ENCODE results near the gene PPIP5K1.

Gene PPIP5K1

DNA sequence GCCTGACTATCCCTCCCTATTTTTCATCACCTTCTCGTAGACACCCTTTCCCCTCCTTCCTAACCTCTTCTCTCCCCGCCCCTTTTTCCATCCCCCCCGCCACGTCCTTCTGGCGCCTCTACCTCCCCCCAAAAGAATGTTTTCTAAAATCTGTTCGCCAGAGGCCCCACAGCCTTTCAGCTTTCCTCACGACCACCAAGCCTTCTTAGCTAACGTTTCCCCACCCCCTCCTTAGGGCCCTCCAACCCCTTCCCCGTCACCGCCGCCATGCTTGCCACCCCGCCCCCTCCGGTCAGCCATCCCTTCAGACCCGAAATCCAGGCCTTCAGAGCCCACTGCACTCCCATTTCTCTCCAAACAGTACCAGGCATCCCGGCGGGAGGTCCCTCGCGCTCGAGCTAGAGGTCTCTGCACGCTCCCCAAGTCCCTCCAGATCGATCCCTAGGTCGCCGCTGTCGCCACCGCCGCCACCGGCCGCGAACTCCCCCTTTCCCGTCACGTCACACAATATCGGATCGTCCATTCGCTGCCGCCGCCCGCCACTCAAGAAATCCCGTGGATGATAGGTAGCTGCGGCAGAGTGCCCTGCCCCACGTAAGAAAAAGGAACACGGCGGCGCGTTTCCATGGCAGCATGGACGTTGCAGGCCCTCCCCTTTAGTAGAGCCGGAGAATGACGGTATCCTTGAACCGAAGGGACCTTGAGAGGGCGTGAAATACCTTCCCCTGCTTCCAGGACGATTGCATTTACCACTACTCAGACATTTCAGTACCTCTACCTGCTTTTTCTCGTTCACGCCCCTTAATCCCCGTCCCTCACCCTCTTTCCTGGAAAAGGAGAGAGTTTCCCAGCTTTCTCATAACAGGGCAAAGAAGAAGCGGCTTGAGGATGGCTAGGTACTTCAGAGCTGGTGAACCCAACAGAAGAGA, 97.1 kb downstream of the PPIP5K1 start, which contains the start of gene TP53BP1 (continued):
- TF ChIP-seq, protein P1, sequence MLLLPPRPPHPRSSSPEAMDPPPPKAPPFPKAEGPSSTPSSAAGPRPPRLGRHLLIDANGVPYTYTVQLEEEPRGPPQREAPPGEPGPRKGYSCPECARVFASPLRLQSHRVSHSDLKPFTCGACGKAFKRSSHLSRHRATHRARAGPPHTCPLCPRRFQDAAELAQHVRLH (tag by site-specific recombination; IDR thresholded peaks at IDR 0.05) = no peak; the same call in 1 of the 2 replicates
- TF ChIP-seq ZNF169 (tag by site-specific recombination; IDR thresholded peaks at IDR 0.05) (no peak), HOXD13 (CRISPR knock-in tag; IDR thresholded peaks at IDR 0.05; ENCODE audit: borderline replicate concordance) (no peak), ZBTB20 (tag by site-specific recombination; IDR thresholded peaks at IDR 0.05) (no peak), REPIN1 (tag by site-specific recombination; IDR thresholded peaks at IDR 0.05; ENCODE audit: low read depth) (no peak), ZNF785 (tag by site-specific recombination; IDR thresholded peaks at IDR 0.05) (no peak), SP3 (tag by site-specific recombination; IDR thresholded peaks at IDR 0.05) (peak; percentile 81), ZFHX2 (tag by site-specific recombination; conservative IDR thresholded peaks at IDR 0.05) (no peak), OSR2 (tag by site-specific recombination; IDR thresholded peaks at IDR 0.05) (no peak), ZNF202 (tag by site-specific recombination; IDR thresholded peaks at IDR 0.05; ENCODE audit: borderline replicate concordance) (no peak), SP2 (tag by site-specific recombination; IDR thresholded peaks at IDR 0.05) (peak; percentile 97), ZBTB17 (tag by site-specific recombination; IDR thresholded peaks at IDR 0.05) (peak; percentile 84), ZNF404 (tag by site-specific recombination; IDR thresholded peaks at IDR 0.05) (no peak), SALL2 (tag by site-specific recombination; IDR thresholded peaks at IDR 0.05; ENCODE audit: borderline replicate concordance) (no peak), ZNF274 (IDR thresholded peaks at IDR 0.05; ENCODE audit: low read length) (no peak), ZNF274 (tag by site-specific recombination; IDR thresholded peaks at IDR 0.05; ENCODE audit: borderline replicate concordance) (no peak)
- TF ChIP-seq, protein P2, sequence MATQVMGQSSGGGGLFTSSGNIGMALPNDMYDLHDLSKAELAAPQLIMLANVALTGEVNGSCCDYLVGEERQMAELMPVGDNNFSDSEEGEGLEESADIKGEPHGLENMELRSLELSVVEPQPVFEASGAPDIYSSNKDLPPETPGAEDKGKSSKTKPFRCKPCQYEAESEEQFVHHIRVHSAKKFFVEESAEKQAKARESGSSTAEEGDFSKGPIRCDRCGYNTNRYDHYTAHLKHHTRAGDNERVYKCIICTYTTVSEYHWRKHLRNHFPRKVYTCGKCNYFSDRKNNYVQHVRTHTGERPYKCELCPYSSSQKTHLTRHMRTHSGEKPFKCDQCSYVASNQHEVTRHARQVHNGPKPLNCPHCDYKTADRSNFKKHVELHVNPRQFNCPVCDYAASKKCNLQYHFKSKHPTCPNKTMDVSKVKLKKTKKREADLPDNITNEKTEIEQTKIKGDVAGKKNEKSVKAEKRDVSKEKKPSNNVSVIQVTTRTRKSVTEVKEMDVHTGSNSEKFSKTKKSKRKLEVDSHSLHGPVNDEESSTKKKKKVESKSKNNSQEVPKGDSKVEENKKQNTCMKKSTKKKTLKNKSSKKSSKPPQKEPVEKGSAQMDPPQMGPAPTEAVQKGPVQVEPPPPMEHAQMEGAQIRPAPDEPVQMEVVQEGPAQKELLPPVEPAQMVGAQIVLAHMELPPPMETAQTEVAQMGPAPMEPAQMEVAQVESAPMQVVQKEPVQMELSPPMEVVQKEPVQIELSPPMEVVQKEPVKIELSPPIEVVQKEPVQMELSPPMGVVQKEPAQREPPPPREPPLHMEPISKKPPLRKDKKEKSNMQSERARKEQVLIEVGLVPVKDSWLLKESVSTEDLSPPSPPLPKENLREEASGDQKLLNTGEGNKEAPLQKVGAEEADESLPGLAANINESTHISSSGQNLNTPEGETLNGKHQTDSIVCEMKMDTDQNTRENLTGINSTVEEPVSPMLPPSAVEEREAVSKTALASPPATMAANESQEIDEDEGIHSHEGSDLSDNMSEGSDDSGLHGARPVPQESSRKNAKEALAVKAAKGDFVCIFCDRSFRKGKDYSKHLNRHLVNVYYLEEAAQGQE (tag by site-specific recombination; IDR thresholded peaks at IDR 0.05) = no peak
- TF ChIP-seq, protein P3, sequence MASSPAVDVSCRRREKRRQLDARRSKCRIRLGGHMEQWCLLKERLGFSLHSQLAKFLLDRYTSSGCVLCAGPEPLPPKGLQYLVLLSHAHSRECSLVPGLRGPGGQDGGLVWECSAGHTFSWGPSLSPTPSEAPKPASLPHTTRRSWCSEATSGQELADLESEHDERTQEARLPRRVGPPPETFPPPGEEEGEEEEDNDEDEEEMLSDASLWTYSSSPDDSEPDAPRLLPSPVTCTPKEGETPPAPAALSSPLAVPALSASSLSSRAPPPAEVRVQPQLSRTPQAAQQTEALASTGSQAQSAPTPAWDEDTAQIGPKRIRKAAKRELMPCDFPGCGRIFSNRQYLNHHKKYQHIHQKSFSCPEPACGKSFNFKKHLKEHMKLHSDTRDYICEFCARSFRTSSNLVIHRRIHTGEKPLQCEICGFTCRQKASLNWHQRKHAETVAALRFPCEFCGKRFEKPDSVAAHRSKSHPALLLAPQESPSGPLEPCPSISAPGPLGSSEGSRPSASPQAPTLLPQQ (tag by site-specific recombination; IDR thresholded peaks at IDR 0.05) = no peak
- TF ChIP-seq, protein P4, sequence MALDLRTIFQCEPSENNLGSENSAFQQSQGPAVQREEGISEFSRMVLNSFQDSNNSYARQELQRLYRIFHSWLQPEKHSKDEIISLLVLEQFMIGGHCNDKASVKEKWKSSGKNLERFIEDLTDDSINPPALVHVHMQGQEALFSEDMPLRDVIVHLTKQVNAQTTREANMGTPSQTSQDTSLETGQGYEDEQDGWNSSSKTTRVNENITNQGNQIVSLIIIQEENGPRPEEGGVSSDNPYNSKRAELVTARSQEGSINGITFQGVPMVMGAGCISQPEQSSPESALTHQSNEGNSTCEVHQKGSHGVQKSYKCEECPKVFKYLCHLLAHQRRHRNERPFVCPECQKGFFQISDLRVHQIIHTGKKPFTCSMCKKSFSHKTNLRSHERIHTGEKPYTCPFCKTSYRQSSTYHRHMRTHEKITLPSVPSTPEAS (tag by site-specific recombination; IDR thresholded peaks at IDR 0.05) = no peak
- TF ChIP-seq, protein P5, sequence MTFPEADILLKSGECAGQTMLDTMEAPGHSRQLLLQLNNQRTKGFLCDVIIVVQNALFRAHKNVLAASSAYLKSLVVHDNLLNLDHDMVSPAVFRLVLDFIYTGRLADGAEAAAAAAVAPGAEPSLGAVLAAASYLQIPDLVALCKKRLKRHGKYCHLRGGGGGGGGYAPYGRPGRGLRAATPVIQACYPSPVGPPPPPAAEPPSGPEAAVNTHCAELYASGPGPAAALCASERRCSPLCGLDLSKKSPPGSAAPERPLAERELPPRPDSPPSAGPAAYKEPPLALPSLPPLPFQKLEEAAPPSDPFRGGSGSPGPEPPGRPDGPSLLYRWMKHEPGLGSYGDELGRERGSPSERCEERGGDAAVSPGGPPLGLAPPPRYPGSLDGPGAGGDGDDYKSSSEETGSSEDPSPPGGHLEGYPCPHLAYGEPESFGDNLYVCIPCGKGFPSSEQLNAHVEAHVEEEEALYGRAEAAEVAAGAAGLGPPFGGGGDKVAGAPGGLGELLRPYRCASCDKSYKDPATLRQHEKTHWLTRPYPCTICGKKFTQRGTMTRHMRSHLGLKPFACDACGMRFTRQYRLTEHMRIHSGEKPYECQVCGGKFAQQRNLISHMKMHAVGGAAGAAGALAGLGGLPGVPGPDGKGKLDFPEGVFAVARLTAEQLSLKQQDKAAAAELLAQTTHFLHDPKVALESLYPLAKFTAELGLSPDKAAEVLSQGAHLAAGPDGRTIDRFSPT (tag by site-specific recombination; IDR thresholded peaks at IDR 0.05) = no peak
- TF ChIP-seq, protein P6, sequence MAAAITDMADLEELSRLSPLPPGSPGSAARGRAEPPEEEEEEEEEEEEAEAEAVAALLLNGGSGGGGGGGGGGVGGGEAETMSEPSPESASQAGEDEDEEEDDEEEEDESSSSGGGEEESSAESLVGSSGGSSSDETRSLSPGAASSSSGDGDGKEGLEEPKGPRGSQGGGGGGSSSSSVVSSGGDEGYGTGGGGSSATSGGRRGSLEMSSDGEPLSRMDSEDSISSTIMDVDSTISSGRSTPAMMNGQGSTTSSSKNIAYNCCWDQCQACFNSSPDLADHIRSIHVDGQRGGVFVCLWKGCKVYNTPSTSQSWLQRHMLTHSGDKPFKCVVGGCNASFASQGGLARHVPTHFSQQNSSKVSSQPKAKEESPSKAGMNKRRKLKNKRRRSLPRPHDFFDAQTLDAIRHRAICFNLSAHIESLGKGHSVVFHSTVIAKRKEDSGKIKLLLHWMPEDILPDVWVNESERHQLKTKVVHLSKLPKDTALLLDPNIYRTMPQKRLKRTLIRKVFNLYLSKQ (tag by site-specific recombination; IDR thresholded peaks at IDR 0.05; ENCODE audit: borderline replicate concordance) = no peak
- TF ChIP-seq, protein P7, sequence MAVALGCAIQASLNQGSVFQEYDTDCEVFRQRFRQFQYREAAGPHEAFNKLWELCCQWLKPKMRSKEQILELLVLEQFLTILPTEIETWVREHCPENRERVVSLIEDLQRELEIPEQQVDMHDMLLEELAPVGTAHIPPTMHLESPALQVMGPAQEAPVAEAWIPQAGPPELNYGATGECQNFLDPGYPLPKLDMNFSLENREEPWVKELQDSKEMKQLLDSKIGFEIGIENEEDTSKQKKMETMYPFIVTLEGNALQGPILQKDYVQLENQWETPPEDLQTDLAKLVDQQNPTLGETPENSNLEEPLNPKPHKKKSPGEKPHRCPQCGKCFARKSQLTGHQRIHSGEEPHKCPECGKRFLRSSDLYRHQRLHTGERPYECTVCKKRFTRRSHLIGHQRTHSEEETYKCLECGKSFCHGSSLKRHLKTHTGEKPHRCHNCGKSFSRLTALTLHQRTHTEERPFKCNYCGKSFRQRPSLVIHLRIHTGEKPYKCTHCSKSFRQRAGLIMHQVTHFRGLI (tag by site-specific recombination; IDR thresholded peaks at IDR 0.05) = no peak
- TF ChIP-seq, protein P8, sequence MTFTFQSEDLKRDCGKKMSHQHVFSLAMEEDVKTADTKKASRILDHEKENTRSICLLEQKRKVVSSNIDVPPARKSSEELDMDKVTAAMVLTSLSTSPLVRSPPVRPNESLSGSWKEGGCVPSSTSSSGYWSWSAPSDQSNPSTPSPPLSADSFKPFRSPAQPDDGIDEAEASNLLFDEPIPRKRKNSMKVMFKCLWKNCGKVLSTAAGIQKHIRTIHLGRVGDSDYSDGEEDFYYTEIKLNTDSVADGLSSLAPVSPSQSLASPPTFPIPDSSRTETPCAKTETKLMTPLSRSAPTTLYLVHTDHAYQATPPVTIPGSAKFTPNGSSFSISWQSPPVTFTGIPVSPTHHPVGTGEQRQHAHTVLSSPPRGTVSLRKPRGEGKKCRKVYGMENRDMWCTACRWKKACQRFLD (tag by site-specific recombination; IDR thresholded peaks at IDR 0.05) = no peak

All from HEK293 (cell line).